GM12878 (cell line): ENCODE measurements around the gene CRKL.

Source experiments
- HCFC1 ChIP-seq: fragments of 150-350 bp; IDR thresholded peaks from 2 replicates; pipeline ENCODE4 v1.6.1; 2014; ENCODE audit warnings: low read length
- NR2C1 ChIP-seq: fragments of 450-650 bp; IDR thresholded peaks from 2 replicates; pipeline ENCODE4 v1.6.1; 2017; ENCODE audit warnings: antibody characterized with exemption, mild to moderate bottlenecking, moderate library complexity
- PML ChIP-seq: IDR thresholded peaks from 2 replicates; pipeline ENCODE4 v1.6.1; 2012; ENCODE audit warnings: low read length, inconsistent platforms
- POLR2AphosphoS5 ChIP-seq: IDR thresholded peaks from 2 replicates; pipeline ENCODE4 v1.6.1; 2011; ENCODE audit warnings: mild to moderate bottlenecking, low read length, inconsistent platforms
- RAD21 ChIP-seq: IDR thresholded peaks from 2 replicates; pipeline ENCODE4 v1.6.1; 2011; ENCODE audit warnings: mild to moderate bottlenecking, low read depth, low read length, moderate library complexity; ENCODE audit not compliant: insufficient read depth
- RFX5 ChIP-seq: IDR thresholded peaks from 2 replicates; pipeline ENCODE4 v1.6.1; 2011; ENCODE audit warnings: low read depth, low read length, improper control_type of control experiment
- SIX5 ChIP-seq: IDR thresholded peaks from 2 replicates; pipeline ENCODE4 v1.6.1; 2011; ENCODE audit warnings: mild to moderate bottlenecking, low read depth, low read length, moderate library complexity; ENCODE audit not compliant: severe bottlenecking
- ZNF24 ChIP-seq: fragments of 450-650 bp; IDR thresholded peaks from 2 replicates; pipeline ENCODE4 v1.6.1; 2017; ENCODE audit warnings: antibody characterized with exemption, mild to moderate bottlenecking
- ZNF274 ChIP-seq: IDR thresholded peaks from one replicate; pipeline ENCODE4 v1.8.0; 2011; ENCODE audit not compliant: insufficient read length, insufficient read depth
- TF ChIP-seq, protein P1 (sequence below), 3 experiments: IDR thresholded peaks in 2 of 3; conservative IDR thresholded peaks in 1 of 3; 2 replicates each; pipeline ENCODE4 v1.5.1; 2011; ENCODE audit warnings: low read depth in 3 of 3, low read length in 3 of 3, mild to moderate bottlenecking in 3 of 3, control low read depth in 2 of 3, moderate library complexity in 2 of 3, inconsistent platforms in 1 of 3, mixed read lengths in 1 of 3; ENCODE audit not compliant: control insufficient read depth in 2 of 3, insufficient read depth in 1 of 3; ENCODE audit errors: extremely low read depth in 1 of 3
- TF ChIP-seq, protein P2 (sequence below): IDR thresholded peaks from 2 replicates; pipeline ENCODE4 v1.6.1; 2011; ENCODE audit warnings: low read depth, low read length, improper control_type of control experiment, borderline replicate concordance

DNA sequence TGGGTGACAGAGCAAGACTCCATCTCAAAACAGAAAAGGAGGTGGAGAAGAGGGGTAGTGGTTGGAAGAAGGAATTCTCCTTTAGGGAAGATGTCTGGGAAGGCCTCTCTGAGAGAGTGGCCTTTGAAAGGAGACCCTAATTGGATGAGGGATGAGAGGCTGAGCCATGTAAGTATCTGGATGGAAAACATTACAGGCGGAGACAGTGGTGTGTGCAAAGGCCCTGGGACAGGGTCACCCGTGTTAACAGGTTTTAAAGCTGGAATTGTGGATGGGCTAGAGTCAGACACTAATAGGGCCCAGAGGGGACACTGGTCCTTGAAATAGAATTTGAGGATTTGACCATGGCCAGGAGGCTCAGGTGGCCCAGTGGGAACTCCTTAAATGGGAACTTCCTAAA, 48.0 kb upstream of the CRKL start:
- TF ChIP-seq ZNF274 = no peak
- TF ChIP-seq ZNF24 = no peak
- no peak for TF ChIP-seq HCFC1
- TF ChIP-seq SIX5 = no peak
- TF ChIP-seq RAD21 = no peak
- TF ChIP-seq, protein P1, sequence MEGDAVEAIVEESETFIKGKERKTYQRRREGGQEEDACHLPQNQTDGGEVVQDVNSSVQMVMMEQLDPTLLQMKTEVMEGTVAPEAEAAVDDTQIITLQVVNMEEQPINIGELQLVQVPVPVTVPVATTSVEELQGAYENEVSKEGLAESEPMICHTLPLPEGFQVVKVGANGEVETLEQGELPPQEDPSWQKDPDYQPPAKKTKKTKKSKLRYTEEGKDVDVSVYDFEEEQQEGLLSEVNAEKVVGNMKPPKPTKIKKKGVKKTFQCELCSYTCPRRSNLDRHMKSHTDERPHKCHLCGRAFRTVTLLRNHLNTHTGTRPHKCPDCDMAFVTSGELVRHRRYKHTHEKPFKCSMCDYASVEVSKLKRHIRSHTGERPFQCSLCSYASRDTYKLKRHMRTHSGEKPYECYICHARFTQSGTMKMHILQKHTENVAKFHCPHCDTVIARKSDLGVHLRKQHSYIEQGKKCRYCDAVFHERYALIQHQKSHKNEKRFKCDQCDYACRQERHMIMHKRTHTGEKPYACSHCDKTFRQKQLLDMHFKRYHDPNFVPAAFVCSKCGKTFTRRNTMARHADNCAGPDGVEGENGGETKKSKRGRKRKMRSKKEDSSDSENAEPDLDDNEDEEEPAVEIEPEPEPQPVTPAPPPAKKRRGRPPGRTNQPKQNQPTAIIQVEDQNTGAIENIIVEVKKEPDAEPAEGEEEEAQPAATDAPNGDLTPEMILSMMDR (IDR thresholded peaks at IDR 0.05 in 2 of 3, conservative IDR thresholded peaks at IDR 0.05 in 1 of 3; ENCODE audit: control insufficient read depth in 2 of 3, extremely low read depth in 1 of 3, insufficient read depth in 1 of 3, low read depth in 3 of 3, low read length in 3 of 3) = no peak
- TF ChIP-seq PML = no peak
- TF ChIP-seq RFX5 = no peak
- TF ChIP-seq, protein P2, sequence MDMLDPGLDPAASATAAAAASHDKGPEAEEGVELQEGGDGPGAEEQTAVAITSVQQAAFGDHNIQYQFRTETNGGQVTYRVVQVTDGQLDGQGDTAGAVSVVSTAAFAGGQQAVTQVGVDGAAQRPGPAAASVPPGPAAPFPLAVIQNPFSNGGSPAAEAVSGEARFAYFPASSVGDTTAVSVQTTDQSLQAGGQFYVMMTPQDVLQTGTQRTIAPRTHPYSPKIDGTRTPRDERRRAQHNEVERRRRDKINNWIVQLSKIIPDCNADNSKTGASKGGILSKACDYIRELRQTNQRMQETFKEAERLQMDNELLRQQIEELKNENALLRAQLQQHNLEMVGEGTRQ = no peak
- TF ChIP-seq NR2C1 = no peak
- no peak for TF ChIP-seq POLR2AphosphoS5
